Measurements from ENCODE around the gene KDM5A.

DNA sequence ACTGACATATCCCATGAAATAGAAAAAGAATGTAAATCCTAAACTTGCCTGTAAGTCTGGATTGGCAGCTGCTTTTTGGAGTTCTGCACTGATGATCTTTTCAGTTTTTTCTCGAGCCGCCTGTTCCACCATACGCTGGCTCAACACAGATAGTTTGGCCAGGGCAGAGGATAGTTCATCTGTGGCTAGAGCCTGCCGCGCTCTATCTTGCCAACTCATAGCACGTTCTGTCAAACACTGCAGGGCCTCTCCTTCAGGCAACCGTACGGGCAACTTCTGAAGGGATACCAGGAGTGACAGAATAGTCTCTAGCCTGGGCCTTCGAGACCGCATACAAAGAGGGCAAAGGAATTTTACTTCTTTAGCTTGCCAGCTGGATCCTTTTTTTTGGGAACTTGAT lies 81.7 kb downstream of the KDM5A start:
- no peak for TF ChIP-seq MXI1 (conservative IDR thresholded peaks at IDR 0.05; ENCODE audit: poor library complexity, severe bottlenecking)
- TF ChIP-seq, protein P1, sequence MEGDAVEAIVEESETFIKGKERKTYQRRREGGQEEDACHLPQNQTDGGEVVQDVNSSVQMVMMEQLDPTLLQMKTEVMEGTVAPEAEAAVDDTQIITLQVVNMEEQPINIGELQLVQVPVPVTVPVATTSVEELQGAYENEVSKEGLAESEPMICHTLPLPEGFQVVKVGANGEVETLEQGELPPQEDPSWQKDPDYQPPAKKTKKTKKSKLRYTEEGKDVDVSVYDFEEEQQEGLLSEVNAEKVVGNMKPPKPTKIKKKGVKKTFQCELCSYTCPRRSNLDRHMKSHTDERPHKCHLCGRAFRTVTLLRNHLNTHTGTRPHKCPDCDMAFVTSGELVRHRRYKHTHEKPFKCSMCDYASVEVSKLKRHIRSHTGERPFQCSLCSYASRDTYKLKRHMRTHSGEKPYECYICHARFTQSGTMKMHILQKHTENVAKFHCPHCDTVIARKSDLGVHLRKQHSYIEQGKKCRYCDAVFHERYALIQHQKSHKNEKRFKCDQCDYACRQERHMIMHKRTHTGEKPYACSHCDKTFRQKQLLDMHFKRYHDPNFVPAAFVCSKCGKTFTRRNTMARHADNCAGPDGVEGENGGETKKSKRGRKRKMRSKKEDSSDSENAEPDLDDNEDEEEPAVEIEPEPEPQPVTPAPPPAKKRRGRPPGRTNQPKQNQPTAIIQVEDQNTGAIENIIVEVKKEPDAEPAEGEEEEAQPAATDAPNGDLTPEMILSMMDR (IDR thresholded peaks at IDR 0.05; ENCODE audit: poor library complexity, severe bottlenecking) = no peak
- no peak for TF ChIP-seq POLR2AphosphoS5 (IDR thresholded peaks at IDR 0.05)
- TF ChIP-seq RAD21 (conservative IDR thresholded peaks at IDR 0.05) = no peak
- no peak for TF ChIP-seq TAF1 (IDR thresholded peaks at IDR 0.05; ENCODE audit: low read depth)
- no peak for TF ChIP-seq REST (IDR thresholded peaks at IDR 0.05; ENCODE audit: borderline replicate concordance)
- TF ChIP-seq EP300 (conservative IDR thresholded peaks at IDR 0.05; ENCODE audit: poor library complexity, severe bottlenecking) = no peak
- TF ChIP-seq EZH2 (IDR thresholded peaks at IDR 0.05; ENCODE audit: borderline replicate concordance, insufficient read depth, low read length, poor library complexity, severe bottlenecking) = no peak
- TF ChIP-seq SMC3 (conservative IDR thresholded peaks at IDR 0.05; ENCODE audit: poor library complexity) = no peak
